K562 (cell line): ENCODE results near the gene ZNHIT6. TPM values are rescaled to one million over a fixed set of nuclear protein-coding genes. Genes with fewer than 3 reads are reported as not detected.

Experiments used
- ATAC-seq: fragments of 200-7000 bp; cut with Tn5 transposase; 3 replicates; pipeline ENCODE4 v1.9.1; 2020; ENCODE audit warnings: moderate library complexity
- BruUV-seq: library from RNA; stranded (reverse); fragments of 400-500 nt; replicated peaks from 2 replicates; lab custom pipeline; 2021; lab: Mats Ljungman, UMichigan
- CTCF ChIA-PET: fragments of 300-600 bp; formaldehyde crosslinking; extraction: SDS; loops from one replicate; lab custom pipeline; 2021; ENCODE audit warnings: low intra/inter-chr PET ratio; lab: Yijun Ruan, JAX
- POLR2A ChIA-PET: fragments of 300-600, 350-650 bp; sonication (Branson Sonifier 250); formaldehyde crosslinking; extraction: SDS; loops from one replicate; lab custom pipeline; 2021; ENCODE audit warnings: antibody characterized with exemption, inconsistent platforms; lab: Yijun Ruan, JAX
- DNase-seq, 4 experiments: peaks; one replicate each; pipeline versions ENCODE4 v3.0.0 to v3.0.0-alpha.2; 2011 to 2018; ENCODE audit warnings: low spot score in 3 of 4, mixed read lengths in 3 of 4; ENCODE audit errors: extremely low read depth in 1 of 4
- FAIRE-seq: peaks from 2 replicates; lab custom pipeline; 2011; peaks lifted over from hg19 to GRCh38; lab: Jason Lieb, UNC
- H2AFZ ChIP-seq: 2 replicates; pipeline ENCODE4 v1.6.0; 2011; ENCODE audit warnings: low read depth, low read length, control low read depth, inconsistent platforms
- H3K27ac ChIP-seq: fragments of 200-600 bp; 3 replicates; pipeline ENCODE4 v1.8.0; 2011; ENCODE audit warnings: low read depth, mild to moderate bottlenecking, control low read depth, inconsistent platforms, low read length, moderate library complexity, mixed read lengths; ENCODE audit errors: extremely low read depth
- H3K27me3 ChIP-seq, 2 experiments: fragments of 300-600 bp in 1 of 2; 2 replicates in 1 of 2; 3 replicates in 1 of 2; pipeline versions ENCODE4 v1.6.0 to v1.8.0; 2011; ENCODE audit warnings: inconsistent platforms in 2 of 2, low read length in 2 of 2, mild to moderate bottlenecking in 1 of 2, mixed read lengths in 1 of 2, moderate library complexity in 1 of 2; ENCODE audit not compliant: control insufficient read depth in 2 of 2, insufficient read depth in 2 of 2
- H3K36me3 ChIP-seq: fragments of 300-600 bp; 3 replicates; pipeline ENCODE4 v1.8.0; 2011; ENCODE audit warnings: mild to moderate bottlenecking, low read length, inconsistent platforms; ENCODE audit not compliant: control insufficient read depth, insufficient read depth
- H3K4me1 ChIP-seq, 2 experiments: fragments of 200-600 bp in 1 of 2; replicated peaks in 1 of 2; 2 replicates in 1 of 2; 3 replicates in 1 of 2; pipeline versions ENCODE4 v1.5.1 to v1.8.0; 2011; ENCODE audit warnings: inconsistent platforms in 2 of 2, low read length in 2 of 2, mild to moderate bottlenecking in 1 of 2, mixed read lengths in 1 of 2, moderate library complexity in 1 of 2; ENCODE audit not compliant: control insufficient read depth in 2 of 2, insufficient read depth in 2 of 2
- H3K4me2 ChIP-seq: 2 replicates; pipeline ENCODE4 v1.6.1; 2011; ENCODE audit warnings: low read length, control low read depth, inconsistent platforms, mixed read lengths; ENCODE audit not compliant: insufficient read depth
- H3K4me3 ChIP-seq: fragments of 200-600 bp; sonication (generic), shearing (Covaris generic); 2 replicates; pipeline ENCODE4 v1.5.1; 2016; ENCODE audit warnings: control low read depth, inconsistent platforms
- H3K79me2 ChIP-seq: fragments of 200-600 bp; 3 replicates; pipeline ENCODE4 v1.8.0; 2011; ENCODE audit warnings: low read length, inconsistent platforms; ENCODE audit not compliant: control insufficient read depth, insufficient read depth
- H3K9ac ChIP-seq, 2 experiments: 2 replicates each; pipeline versions ENCODE4 v1.6.0 to v1.6.1; 2011; ENCODE audit warnings: low read depth in 2 of 2, low read length in 2 of 2, control low read depth in 1 of 2, inconsistent platforms in 1 of 2, mild to moderate bottlenecking in 1 of 2, mixed read lengths in 1 of 2; ENCODE audit not compliant: insufficient read depth in 1 of 2
- H3K9me1 ChIP-seq: one replicate; pipeline ENCODE4 v1.6.0; 2011; ENCODE audit warnings: inconsistent platforms, mild to moderate bottlenecking, low read length, moderate library complexity; ENCODE audit not compliant: control insufficient read depth, insufficient read depth
- H3K9me3 ChIP-seq: replicated peaks from 2 replicates; pipeline ENCODE4 v1.5.1; 2011; ENCODE audit warnings: low read depth, low read length, inconsistent platforms; ENCODE audit not compliant: control insufficient read depth, insufficient read depth
- H4K20me1 ChIP-seq: replicated peaks from 2 replicates; pipeline ENCODE4 v1.6.1; 2011; ENCODE audit warnings: low read length, inconsistent platforms, mixed read lengths; ENCODE audit not compliant: control insufficient read depth, insufficient read depth
- CCNT2 ChIP-seq: IDR thresholded peaks from 2 replicates; pipeline ENCODE4 v1.6.1; 2011; ENCODE audit warnings: borderline replicate concordance, low read depth, mild to moderate bottlenecking, moderate library complexity, mixed read lengths, low read length; ENCODE audit not compliant: insufficient read length; ENCODE audit errors: extremely low read depth
- HCFC1 ChIP-seq: IDR thresholded peaks from 2 replicates; pipeline ENCODE4 v1.6.1; 2012; ENCODE audit warnings: low read depth, low read length, improper control_type of control experiment
- MCM5 ChIP-seq: fragments of 450-650 bp; IDR thresholded peaks from 2 replicates; pipeline ENCODE4 v1.6.1; 2016; ENCODE audit warnings: low read depth
- PURB ChIP-seq: sonication (generic); formaldehyde crosslinking; IDR thresholded peaks from 2 replicates; pipeline ENCODE4 v1.9.0; 2021; ENCODE audit warnings: low read depth, mild to moderate bottlenecking, missing genetic modification reagents
- SIX5 ChIP-seq, 2 experiments: IDR thresholded peaks; 2 replicates each; pipeline ENCODE4 v1.6.1; 2011; ENCODE audit warnings: low read length in 2 of 2, borderline replicate concordance in 1 of 2, low read depth in 1 of 2, mild to moderate bottlenecking in 1 of 2, moderate library complexity in 1 of 2; ENCODE audit not compliant: insufficient read depth in 1 of 2
- WGBS: fragments of 100-300 bp; shearing (Covaris generic); methylation state at CpG from one replicate; pipeline ENCODE4 v1.1.6; 2016; ENCODE audit warnings: low coverage, mixed read lengths; ENCODE audit not compliant: insufficient coverage; ENCODE audit errors: missing lambda C conversion rate; 5-methylcytosine and 5-hydroxymethylcytosine counted together
- in situ Hi-C: fragments of 300-500 bp; cut with MboI; formaldehyde crosslinking; loops from 4 replicates; pipeline ENCODE4 v1.15.0; 2018; ENCODE audit warnings: inconsistent platforms, mixed read lengths
- intact Hi-C: fragments of 100-400 bp; cut with micrococcal nuclease; formaldehyde crosslinking; loops from 2 replicates; pipeline ENCODE4 v1.14.2; 2022
- polyA plus RNA-seq, 8 experiments: library from polyadenylated mRNA; depleted of rRNA in 4 of 8; stranded (reverse) in 5 of 8; unstranded in 3 of 8; fragments of >200 nt; fragmentation: Nextera tagmentation in 2 of 8; fragmentation: Illumina TruSeq in 1 of 8; extraction: Ambion mirVana in 2 of 8; extraction: Trizol in 1 of 8; gene quantifications; 2 replicates each; pipeline versions ENCODE4 v1.2.1 to v1.2.3, GENCODE V29; 2011 to 2014; ENCODE audit warnings: inconsistent platforms in 1 of 8, missing spikeins in 1 of 8
- total RNA-seq, 7 experiments: library from RNA; depleted of rRNA in 6 of 7; stranded (reverse); fragments of >200 nt in 6 of 7; fragmentation: Illumina TruSeq in 2 of 7; extraction: Trizol in 2 of 7; gene quantifications; 2 replicates each; pipeline versions ENCODE4 v1.2.1 to v1.2.3, GENCODE V29; 2011 to 2021; ENCODE audit warnings: low replicate concordance in 1 of 7
- TF ChIP-seq, protein P1 (sequence below): fragments of 250-450 bp; sonication (Bioruptor Pico); IDR thresholded peaks from 2 replicates; pipeline ENCODE4 v1.5.0; 2020; ENCODE audit warnings: mild to moderate bottlenecking
- TF ChIP-seq, protein P2 (sequence below): sonication (generic); formaldehyde crosslinking; IDR thresholded peaks from 2 replicates; pipeline ENCODE4 v1.5.0; 2020; ENCODE audit warnings: missing genetic modification reagents
- TF ChIP-seq, protein P3 (sequence below): sonication (generic); formaldehyde crosslinking; IDR thresholded peaks from 2 replicates; pipeline ENCODE4 v1.8.1; 2023; ENCODE audit warnings: mild to moderate bottlenecking, missing genetic modification reagents
- TF ChIP-seq, protein P4 (sequence below), 2 experiments: fragments of 450-650 bp in 1 of 2; sonication (generic) in 1 of 2; formaldehyde crosslinking; conservative IDR thresholded peaks; 2 replicates each; pipeline versions ENCODE4 v1.4.0 to v1.8.1; 2020 to 2022; ENCODE audit warnings: mild to moderate bottlenecking in 1 of 2, missing genetic modification reagents in 1 of 2

ZNHIT6 gene
- total and polyA plus RNA-seq, 9 of the 15 experiments (the other 6 are each of a cell fraction or from before 2014, with no cell fraction given), result 15.4 to 37.6 (median 21.7) TPM

- H3K27ac ChIP-seq, result no peak overlapping the region
- no peaks in the 10 kb centered on the region for H4K20me1 ChIP-seq
- H3K36me3 ChIP-seq, result no peaks in the 10 kb centered on the region
Observed at GRCh38 chr1:85616736-85617135, 91.5 kb downstream of the ZNHIT6 start.

More at GRCh38 chr1:85616736-85617135, 91.5 kb downstream of the ZNHIT6 start:
- ChIA-PET POLR2A (no interaction called here), CTCF (no interaction called here)
- Histone ChIP-seq H3K9me1 (no peaks in the 10 kb centered on the region), H3K4me1 (peaks cover 0 to 5% of the 10 kb centered on the region in 2 experiments; a peak in 2 of 5 replicates), H3K4me2 (no peak overlapping the region), H3K79me2 (no peaks in the 10 kb centered on the region), H2AFZ (no peak overlapping the region), H3K4me3 (no peak overlapping the region), H3K9me3 (0 out of 2 replicates have a peak, but pooled peaks cover 2% of the 10 kb centered on the region), H3K27me3 (no peaks in the 10 kb centered on the region), H3K9ac (no peak overlapping the region)
- DNase-seq (no peak), ATAC-seq (no peak), FAIRE-seq (no peak)
- 28% methylated on average over 3 of the region's 3 CpGs for WGBS
- intact Hi-C loops, result no loop called here
- BruUV-seq, result no TSS peak
- in situ Hi-C loops, result no loop called here
- no peak for TF ChIP-seq MCM5
- TF ChIP-seq HCFC1, result no peak
- TF ChIP-seq, protein P1, sequence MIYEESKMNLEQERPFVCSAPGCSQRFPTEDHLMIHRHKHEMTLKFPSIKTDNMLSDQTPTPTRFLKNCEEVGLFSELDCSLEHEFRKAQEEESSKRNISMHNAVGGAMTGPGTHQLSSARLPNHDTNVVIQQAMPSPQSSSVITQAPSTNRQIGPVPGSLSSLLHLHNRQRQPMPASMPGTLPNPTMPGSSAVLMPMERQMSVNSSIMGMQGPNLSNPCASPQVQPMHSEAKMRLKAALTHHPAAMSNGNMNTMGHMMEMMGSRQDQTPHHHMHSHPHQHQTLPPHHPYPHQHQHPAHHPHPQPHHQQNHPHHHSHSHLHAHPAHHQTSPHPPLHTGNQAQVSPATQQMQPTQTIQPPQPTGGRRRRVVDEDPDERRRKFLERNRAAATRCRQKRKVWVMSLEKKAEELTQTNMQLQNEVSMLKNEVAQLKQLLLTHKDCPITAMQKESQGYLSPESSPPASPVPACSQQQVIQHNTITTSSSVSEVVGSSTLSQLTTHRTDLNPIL, result no peak
- TF ChIP-seq, protein P2, sequence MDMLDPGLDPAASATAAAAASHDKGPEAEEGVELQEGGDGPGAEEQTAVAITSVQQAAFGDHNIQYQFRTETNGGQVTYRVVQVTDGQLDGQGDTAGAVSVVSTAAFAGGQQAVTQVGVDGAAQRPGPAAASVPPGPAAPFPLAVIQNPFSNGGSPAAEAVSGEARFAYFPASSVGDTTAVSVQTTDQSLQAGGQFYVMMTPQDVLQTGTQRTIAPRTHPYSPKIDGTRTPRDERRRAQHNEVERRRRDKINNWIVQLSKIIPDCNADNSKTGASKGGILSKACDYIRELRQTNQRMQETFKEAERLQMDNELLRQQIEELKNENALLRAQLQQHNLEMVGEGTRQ (CRISPR knock-in tag), result no peak
- TF ChIP-seq, protein P3, sequence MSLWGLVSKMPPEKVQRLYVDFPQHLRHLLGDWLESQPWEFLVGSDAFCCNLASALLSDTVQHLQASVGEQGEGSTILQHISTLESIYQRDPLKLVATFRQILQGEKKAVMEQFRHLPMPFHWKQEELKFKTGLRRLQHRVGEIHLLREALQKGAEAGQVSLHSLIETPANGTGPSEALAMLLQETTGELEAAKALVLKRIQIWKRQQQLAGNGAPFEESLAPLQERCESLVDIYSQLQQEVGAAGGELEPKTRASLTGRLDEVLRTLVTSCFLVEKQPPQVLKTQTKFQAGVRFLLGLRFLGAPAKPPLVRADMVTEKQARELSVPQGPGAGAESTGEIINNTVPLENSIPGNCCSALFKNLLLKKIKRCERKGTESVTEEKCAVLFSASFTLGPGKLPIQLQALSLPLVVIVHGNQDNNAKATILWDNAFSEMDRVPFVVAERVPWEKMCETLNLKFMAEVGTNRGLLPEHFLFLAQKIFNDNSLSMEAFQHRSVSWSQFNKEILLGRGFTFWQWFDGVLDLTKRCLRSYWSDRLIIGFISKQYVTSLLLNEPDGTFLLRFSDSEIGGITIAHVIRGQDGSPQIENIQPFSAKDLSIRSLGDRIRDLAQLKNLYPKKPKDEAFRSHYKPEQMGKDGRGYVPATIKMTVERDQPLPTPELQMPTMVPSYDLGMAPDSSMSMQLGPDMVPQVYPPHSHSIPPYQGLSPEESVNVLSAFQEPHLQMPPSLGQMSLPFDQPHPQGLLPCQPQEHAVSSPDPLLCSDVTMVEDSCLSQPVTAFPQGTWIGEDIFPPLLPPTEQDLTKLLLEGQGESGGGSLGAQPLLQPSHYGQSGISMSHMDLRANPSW (CRISPR knock-in tag), result no peak
- TF ChIP-seq CCNT2, result no peak
- TF ChIP-seq, protein P4, sequence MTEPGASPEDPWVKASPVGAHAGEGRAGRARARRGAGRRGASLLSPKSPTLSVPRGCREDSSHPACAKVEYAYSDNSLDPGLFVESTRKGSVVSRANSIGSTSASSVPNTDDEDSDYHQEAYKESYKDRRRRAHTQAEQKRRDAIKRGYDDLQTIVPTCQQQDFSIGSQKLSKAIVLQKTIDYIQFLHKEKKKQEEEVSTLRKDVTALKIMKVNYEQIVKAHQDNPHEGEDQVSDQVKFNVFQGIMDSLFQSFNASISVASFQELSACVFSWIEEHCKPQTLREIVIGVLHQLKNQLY (CRISPR knock-in tag; conservative IDR thresholded peaks at IDR 0.05), result no peak
- no peak for TF ChIP-seq SIX5 (IDR thresholded peaks at IDR 0.05; ENCODE audit: borderline replicate concordance in 1 of 2, insufficient read depth in 1 of 2, low read depth in 1 of 2, low read length in 2 of 2)
- no peak for TF ChIP-seq PURB (CRISPR knock-in tag)
